ENCODE results near the gene IGF1. TPM values are rescaled to one million over a fixed set of nuclear protein-coding genes. Genes with fewer than 3 reads are reported as not detected.

Gene IGF1
- total and polyA plus RNA-seq, 10 of the 15 experiments (the other 5 are each of a cell fraction or from before 2014, with no cell fraction given) = 2.4 to 9.2 (median 3.5) TPM

DNA sequence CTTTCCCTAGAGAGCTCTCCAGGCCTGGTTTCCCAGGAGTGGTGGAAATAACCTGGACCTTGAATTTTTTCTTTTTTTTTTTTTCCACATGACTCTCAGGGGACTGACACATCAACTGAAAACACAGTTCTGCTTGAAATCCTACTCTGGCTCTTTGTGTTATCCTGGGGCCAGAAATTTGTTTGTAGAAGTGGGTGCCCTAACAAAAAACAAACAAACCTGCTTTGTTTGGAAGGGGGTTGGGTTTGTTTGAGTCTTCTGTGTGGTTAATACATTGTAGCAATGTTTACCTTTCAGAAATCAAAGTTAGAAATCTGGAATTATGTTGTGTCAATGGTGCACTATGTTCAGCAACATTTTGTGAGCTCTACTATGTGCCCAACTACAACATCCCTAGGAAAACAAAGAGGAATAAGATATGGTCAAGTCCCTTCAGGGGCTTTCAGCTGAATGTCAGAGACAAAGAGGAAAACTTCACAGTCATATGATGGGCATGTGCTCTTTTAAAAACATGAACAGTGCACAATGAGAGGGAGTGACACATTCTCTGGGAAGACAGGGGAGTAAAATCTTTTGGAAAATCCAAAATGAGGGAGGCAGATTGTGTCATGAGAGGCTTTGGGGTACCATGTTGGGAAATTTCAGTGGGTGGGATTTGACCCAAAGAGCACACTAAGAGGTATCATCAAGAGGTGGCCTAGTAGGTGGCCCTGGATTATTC is 1.5 kb upstream of the IGF1 start:
- Histone ChIP-seq H3K4me3 (no peak overlapping the region), H3K36me3 (ENCODE audit: control insufficient read depth in 2 of 2, insufficient read depth in 2 of 2, low read length in 1 of 2) (no peaks in the 10 kb centered on the region), H2AFZ (ENCODE audit: control insufficient read depth, low read depth, low read length) (no peak overlapping the region), H3K9me3 (replicated peaks; ENCODE audit: control insufficient read depth, insufficient read depth, low read length) (peaks cover 3% of the 10 kb centered on the region), H3K4me1 (ENCODE audit: control insufficient read depth, insufficient read depth, low read length) (peaks cover 60% of the 10 kb centered on the region), H3K4me2 (ENCODE audit: control insufficient read depth, insufficient read depth) (no peak overlapping the region), H3K27ac (ENCODE audit: control insufficient read depth, insufficient read depth) (peak overlapping the region; percentile 20), H3K27me3 (replicated peaks in 1 of 2; ENCODE audit: control insufficient read depth in 2 of 2, insufficient read depth in 2 of 2, low read length in 1 of 2) (no peaks in the 10 kb centered on the region), H3K9ac (ENCODE audit: control insufficient read depth, insufficient read depth, low read length) (no peak overlapping the region), H4K20me1 (ENCODE audit: control insufficient read depth, insufficient read depth) (no peaks in the 10 kb centered on the region), H3K79me2 (ENCODE audit: control insufficient read depth, insufficient read depth, low read length) (peaks cover 7% of the 10 kb centered on the region)
- ATAC-seq = no peak
- DNase-seq (ENCODE audit: low read depth, low spot score) = no peak
- FAIRE-seq = no peak
- RAD21 ChIA-PET (ENCODE audit: unreplicated experiment) = interaction anchor here (0.8 to 3.8 kb wide), 6 partner anchors 11 to 421 kb away, joined by 3 to 28 read pairs (median 14); no protein-coding TSS in a partner anchor
- POLR2A ChIA-PET = interaction anchor here (0.6 to 0.7 kb wide), 2 partner anchors 287 to 575 kb away, joined by 3 to 4 read pairs; no protein-coding TSS in a partner anchor
- in situ Hi-C loops (cut with MboI) = loop anchor here (5.0 kb wide), 1 partner anchor 550 kb away; no protein-coding TSS in a partner anchor
- SMC1A ChIA-PET (ENCODE audit: uncharacterized antibody, unreplicated experiment) = interaction anchor here (0.8 to 4.9 kb wide), 11 partner anchors 9 to 565 kb away, joined by 3 to 43 read pairs (median 4); no protein-coding TSS in a partner anchor
- CTCF ChIA-PET = interaction anchor here (0.6 to 4.5 kb wide), 14 partner anchors 16 to 548 kb away, joined by 3 to 34 read pairs (median 4); no protein-coding TSS in a partner anchor
- BruUV-seq (replicated peaks) = no TSS peak
- intact Hi-C loops (cut with micrococcal nuclease; ENCODE audit: unreplicated experiment) = loop anchor here (5.0 kb wide), 3 partner anchors 360 to 565 kb away; partner anchors contain the start of genes NUP37 and PARPBP
- TF ChIP-seq NFYB (IDR thresholded peaks at IDR 0.05; ENCODE audit: insufficient read depth, low read depth, low read length) = no peak
- no peak for TF ChIP-seq FOXM1 (IDR thresholded peaks at IDR 0.05; ENCODE audit: low read depth, low read length)
- TF ChIP-seq, protein P1, sequence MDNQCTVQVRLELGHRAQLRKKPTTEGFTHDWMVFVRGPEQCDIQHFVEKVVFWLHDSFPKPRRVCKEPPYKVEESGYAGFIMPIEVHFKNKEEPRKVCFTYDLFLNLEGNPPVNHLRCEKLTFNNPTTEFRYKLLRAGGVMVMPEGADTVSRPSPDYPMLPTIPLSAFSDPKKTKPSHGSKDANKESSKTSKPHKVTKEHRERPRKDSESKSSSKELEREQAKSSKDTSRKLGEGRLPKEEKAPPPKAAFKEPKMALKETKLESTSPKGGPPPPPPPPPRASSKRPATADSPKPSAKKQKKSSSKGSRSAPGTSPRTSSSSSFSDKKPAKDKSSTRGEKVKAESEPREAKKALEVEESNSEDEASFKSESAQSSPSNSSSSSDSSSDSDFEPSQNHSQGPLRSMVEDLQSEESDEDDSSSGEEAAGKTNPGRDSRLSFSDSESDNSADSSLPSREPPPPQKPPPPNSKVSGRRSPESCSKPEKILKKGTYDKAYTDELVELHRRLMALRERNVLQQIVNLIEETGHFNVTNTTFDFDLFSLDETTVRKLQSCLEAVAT (IDR thresholded peaks at IDR 0.05) = 0 out of 2 replicates have a peak, but pooled peaks have one; percentile 38
- TF ChIP-seq, protein P2, sequence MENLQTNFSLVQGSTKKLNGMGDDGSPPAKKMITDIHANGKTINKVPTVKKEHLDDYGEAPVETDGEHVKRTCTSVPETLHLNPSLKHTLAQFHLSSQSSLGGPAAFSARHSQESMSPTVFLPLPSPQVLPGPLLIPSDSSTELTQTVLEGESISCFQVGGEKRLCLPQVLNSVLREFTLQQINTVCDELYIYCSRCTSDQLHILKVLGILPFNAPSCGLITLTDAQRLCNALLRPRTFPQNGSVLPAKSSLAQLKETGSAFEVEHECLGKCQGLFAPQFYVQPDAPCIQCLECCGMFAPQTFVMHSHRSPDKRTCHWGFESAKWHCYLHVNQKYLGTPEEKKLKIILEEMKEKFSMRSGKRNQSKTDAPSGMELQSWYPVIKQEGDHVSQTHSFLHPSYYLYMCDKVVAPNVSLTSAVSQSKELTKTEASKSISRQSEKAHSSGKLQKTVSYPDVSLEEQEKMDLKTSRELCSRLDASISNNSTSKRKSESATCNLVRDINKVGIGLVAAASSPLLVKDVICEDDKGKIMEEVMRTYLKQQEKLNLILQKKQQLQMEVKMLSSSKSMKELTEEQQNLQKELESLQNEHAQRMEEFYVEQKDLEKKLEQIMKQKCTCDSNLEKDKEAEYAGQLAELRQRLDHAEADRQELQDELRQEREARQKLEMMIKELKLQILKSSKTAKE (IDR thresholded peaks at IDR 0.05; ENCODE audit: low read depth, poor library complexity, severe bottlenecking) = no peak
